ENCODE data around the gene DPYD.

DPYD gene

GRCh38 chr1:97834899-97835298 lies 85.9 kb downstream of the DPYD start:
- DNase-seq = no peak

- no peak for DNase-seq
These were observed 87.0 kb downstream of the DPYD start for GRCh38 chr1:97833881-97834280.

DNA sequence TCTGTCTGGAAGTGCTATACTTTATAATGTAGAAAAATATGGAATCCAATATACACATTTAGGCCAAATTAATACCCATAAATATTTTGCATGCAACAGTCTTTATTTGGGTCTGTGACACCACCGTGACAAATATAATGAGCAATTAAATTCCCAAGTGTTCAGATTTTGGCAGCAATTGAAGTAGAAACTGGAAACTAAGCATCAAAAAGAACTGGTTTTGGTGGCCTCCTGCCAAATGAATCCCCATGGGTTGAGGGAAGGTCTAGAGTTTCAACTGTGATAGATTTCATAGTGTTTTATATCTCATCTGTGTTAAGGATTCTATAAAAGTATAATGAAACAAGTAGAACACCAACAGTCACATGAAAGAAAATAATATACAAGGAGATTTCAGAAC lies 88.4 kb downstream of the DPYD start:
- DNase-seq = no peak

DNA sequence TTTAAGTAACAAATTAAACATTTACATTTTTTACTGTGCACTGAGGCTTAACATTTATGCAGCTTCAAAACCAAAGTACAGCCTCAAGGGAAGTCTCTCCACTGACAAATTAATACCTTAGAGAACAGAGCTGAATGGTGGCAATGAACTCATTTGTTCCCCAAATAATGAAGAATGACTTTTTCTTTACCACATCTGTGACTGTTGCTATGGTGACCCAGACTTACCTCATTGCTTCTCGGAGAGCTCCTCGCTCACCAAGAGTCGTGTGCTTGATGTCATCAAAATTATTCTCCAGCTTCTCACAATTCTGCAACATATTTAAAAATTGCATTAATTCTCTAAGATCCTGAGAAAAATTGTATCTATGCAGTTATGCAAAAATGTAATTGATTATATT lies 92.9 kb downstream of the DPYD start:
- DNase-seq = no peak

DNA sequence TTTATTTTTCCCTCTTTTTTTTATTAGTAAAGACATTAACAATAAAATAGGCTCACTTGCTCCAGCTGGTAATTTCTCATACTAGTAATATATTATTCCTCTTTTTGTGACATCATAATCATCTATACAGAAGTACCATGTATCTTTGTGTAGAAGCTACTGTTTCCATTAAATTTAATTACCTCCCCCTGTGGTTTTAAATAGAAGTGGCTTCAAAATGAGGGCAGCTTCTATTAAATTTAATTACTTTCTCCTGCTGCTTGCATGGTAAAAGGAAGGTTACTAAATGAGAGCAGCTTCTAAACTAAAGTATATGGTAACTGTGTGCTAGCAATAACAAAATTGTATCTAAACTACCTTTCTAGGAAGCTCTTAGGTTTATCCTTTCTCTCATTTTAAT lies 94.0 kb downstream of the DPYD start:
- no peak for DNase-seq

- no peak for DNase-seq
These were observed 96.2 kb downstream of the DPYD start for GRCh38 chr1:97824624-97825023.

DNA sequence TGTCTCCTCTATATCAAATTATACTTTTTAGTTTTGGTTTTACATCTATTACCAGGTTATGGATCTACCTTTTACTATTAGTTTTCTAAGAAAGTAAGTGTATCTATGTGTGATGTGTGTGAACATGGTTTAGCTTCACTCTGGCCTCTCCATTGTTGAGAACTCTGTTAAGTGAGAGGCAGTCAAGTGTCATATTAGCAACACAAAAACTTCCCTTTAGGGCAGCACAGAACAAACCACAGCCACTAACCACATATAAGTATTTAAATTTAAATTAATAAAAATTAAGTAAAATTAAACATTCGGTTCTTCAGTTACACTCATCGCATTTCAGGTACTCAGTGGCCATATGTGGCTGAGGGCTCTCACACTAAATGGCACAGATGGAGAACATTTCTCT lies 96.6 kb downstream of the DPYD start:
- DNase-seq = no peak

GRCh38 chr1:97820470-97821188 lies 100.2 kb downstream of the DPYD start:
- peak; percentile 13 for DNase-seq

DNA sequence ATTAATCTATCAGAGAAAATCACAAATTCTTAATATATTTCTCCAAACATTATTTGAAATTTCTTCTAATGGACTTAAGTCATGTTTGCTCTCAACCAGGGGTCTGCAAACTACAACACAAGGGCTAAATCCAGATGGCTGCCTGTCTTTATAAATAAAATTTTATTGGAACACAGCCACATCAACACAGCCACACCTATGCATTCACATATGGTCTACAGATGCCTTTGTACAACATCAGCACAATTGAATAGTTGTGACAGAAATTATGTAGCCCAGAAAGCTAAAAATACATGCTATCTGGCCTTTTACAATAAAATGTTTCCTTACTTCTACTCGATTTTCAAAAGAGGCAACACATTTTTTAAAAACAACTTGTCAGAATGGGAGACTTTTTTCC lies 103.9 kb downstream of the DPYD start:
- DNase-seq = no peak

DNA sequence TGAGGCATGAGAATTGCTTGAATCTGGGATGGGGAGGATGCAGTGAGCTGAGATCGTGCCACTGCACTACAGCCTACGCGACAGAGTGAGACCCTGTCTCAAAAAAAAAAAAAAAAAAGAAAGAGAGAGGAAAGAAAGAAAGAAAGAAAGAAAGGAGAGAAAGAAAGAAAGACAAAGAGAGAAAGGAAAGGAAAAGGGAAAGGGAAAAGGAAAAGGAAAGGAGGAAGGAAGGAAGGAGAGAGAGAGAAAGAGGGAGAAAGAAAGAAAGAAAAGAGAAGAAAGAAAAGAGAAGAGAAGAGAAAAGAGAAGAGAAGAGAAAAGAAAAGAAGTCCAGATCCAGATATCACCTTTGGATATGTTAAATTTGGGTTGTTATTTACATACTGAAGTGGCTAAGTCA lies 106.0 kb downstream of the DPYD start:
- DNase-seq = no peak

DNA sequence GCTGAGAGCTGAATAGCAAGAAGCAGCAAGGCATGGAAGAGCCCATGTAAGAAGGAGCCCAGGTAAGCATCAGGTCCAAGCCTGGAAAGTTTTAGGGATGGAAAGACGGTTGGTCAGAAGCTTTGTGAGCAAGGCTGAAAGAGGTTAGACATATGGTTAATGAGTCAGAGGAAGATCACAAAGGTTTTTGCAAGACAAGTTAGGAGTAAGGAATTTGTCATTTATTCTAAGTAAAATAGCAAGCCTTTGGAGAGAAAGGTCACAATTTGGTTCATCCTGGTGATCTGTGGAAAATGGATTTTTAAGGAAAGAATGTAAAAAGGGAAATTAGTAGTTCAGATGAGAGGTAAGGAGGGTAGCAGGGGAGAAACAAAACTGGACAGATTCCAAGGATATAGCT lies 106.7 kb downstream of the DPYD start:
- no peak for DNase-seq

DNA sequence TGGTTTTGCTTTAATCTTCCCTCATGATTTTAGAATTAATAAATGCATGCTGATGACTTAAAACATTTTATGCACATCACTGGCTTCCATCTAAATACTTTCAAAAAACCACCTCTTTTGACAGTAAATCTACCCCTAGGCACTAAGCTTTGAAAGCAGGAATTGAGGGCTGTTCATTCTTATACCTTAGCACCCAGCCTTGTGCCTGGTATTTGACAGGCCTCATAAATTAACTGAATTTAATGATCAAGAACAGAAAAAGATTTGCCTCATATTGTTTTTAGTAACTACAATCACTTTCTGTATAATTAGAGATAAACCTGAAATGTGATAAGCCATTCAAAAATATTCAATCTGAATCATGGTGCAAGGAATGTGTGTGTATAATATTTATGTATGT lies 108.8 kb downstream of the DPYD start:
- DNase-seq = no peak

DNA sequence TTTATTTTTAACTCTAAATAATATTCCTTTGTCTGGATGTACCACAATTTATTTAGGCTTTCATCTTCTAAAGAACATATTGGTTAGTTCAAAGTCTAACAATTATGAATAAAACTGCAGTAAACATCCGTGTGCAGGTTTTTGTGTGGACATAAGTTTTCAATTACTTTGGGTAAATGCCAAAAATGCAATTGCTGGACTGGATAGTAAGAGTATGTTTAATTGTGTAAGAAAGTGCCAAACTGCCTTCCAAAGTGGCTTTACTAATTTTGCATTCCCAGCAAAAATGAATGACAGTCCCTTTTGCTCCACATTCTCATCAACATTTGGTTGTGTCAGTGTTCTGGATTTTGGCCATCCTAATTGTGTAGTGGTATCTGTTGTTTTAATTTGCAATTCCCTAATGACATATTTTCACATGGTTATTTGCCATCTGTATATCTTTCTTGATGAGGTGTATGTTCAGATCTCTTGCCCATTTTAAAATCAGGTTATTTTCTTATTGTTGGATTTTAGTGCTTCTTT lies 113.8 kb downstream of the DPYD start:
- no peak for DNase-seq

DNA sequence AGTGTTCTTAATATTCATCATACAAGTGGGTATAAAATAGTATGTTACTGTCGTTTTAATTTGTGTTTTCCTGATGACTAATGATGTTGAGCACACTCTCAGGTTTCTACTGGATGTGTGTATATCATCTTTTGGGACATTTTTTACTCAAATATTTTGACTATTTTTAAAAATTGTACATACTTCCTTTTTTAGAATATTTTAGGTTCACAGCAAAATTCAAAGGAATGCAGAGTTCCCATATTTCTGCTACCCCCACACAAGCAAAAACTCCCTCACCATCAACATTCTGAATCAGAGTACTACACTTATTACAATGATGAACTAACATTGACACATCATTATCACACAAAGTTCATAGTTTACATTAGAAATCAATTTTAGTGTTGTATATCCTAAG lies 114.5 kb downstream of the DPYD start:
- no peak for DNase-seq

- DNase-seq = no peak
These were observed 115.7 kb downstream of the DPYD start for GRCh38 chr1:97805093-97805492.

- DNase-seq = no peak
These were observed 117.8 kb downstream of the DPYD start for GRCh38 chr1:97803026-97803425.

DNA sequence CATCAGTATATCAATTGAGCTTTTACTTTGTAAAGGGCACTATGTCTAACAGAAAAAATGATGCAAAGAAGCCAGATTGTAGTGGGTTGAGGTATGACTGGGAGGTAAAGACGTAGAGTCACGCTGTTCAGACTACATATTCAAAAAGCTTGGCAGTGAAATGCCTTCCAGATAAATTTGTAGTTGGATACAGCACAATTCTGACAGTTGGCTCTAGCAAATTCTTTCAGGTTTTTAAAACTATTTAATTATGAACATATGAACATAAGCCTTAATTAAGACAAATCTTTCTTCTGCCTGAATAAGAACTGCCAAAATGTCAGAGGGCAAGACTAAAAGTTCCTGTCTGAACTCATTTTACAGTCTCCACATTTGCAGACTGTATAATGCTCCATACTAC lies 118.8 kb downstream of the DPYD start:
- no peak for DNase-seq

DNA sequence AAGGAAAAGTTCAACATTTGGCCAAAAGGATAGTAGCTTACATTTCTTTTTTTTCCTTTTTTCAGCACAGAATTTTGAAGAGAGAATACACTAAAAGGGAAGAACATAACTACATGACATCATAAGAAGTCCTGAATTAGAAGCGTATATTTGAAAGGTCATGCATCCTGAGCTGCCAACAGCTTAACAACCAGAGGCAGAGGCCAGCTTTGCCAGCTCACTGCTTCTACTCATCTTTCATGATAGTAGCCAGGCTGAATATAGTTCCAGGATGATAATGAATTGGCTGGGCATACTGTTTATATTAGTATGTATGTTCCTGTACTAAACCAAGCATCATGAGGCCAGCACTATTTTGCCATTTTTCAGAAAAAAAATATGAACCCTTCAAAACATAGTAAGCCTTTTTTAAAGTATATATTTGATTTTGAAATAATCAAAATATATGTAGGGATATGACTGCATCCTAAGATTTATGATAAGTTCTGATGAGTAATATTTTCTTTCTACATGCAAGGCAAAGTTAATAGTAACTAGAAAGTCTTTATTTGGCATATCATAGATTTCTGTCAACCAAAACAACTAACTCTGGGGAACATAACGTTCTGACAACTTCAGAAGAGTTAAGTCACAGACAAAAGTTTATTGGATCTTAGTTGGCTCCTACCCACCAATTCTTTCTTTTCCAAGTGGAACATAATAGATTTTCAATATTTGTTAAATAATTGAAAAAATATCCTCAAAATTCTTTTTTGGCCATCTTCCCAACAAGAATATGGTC lies 123.2 kb downstream of the DPYD start:
- no peak for DNase-seq

DNA sequence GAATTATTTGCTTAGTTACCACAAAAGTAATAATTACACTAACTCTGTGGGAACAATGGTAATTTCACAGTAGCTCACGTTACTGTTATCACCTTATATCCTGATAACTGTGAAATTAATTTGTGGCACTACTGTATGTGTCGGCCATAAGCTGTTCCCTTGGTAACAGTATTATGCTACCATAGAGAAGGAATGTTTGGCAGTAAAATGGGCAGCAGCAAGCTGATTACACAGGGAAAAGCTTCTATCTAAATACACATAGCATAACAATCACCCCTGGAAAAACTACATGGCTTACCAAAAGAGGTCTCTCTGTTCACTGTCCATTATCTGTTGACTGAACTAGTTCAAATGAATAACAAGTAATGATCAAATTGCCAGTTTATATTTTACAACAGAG lies 124.1 kb downstream of the DPYD start:
- no peak for DNase-seq

GRCh38 chr1:97792655-97793054 lies 128.2 kb downstream of the DPYD start:
- DNase-seq = no peak

DNA sequence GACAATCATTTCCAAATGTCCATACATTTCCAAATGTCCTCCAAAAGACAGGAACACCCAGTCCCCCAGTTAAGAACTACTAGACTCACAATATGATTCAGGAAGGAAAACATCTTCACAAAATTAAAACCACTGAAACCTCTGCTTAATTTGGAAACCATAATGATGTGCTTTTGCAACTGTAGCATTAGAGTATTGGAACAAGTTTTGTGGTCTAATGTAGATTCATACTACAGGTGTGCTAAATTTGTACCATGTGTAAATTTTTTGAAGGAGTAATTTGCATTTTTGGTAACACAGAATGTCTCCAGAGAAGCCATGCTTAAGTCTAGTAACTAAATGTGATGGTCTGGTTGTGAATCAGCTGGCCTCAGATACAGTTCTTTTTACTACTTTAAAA lies 129.6 kb downstream of the DPYD start:
- peak; percentile 42 for DNase-seq

DNA sequence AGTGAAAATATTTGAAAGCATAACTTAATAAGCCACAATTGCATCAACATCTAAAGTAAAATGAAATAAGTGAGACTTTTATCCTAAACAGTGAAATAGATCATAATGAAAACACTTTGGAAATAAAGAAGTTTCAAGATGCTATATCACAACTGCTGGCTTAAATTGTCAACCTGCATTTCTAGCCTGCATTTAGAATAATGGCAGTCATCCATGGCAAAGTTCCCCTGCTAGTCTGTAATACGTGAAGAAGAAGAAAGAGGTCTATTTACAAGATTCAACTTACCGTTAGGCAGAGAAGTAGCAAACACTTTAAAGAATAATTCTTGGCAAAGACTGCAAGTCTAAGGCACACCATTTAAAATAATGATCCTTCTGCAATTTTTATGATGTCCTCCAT lies 133.6 kb downstream of the DPYD start:
- DNase-seq = no peak

- DNase-seq = no peak
These were observed 136.2 kb downstream of the DPYD start for GRCh38 chr1:97784661-97785060.

DNA sequence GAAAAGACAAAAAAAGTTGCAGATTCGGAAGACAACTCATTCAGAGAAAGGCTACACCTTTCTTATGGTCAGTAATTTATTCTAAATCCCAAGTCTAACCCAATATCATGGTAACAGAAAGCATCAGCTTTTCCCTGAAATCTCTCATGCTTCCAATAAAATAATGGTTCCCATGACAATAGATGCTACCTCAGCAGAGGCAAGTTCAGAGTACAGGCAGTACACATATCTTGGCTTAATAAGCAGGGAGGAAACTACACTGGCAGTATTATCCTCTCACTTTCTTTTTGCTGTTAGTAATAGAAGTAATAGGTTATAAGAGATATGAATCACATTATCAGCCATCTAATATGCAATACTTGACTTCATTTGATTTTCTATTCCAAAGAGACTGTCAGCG lies 137.1 kb downstream of the DPYD start:
- DNase-seq = no peak

Data from activated CD4-positive, alpha-beta T cell treated with anti-CD3 and anti-CD28 coated beads, Interleukin-2, Interleukin-6, amounts not matched to agents 100 ng/mL and 50 ng/mL, durations not matched to agents 16 hours and 8 hours (primary cell).